Activated T-cell treated with anti-CD3 and anti-CD28 coated beads, Interleukin-2, amount 50 U/mL, for 24 hours (primary cell): ENCODE results near the gene PLXDC1.
"Not testable (repeated sequence)": the region's sequence is repeated elsewhere in the genome, so short reads cannot be mapped to it uniquely, and the experiment has no call there.

Experiments used
- DNase-seq: peaks from one replicate; pipeline ENCODE4 v3.0.0-alpha.2; 2020
- H3K27ac Mint-ChIP-seq: 2 replicates; pipeline ENCODE4 v1.8.0; 2020; ENCODE audit warnings: mild to moderate bottlenecking, mixed read lengths
- H3K27me3 Mint-ChIP-seq: 2 replicates; pipeline ENCODE4 v1.8.0; 2020; ENCODE audit warnings: mixed read lengths
- H3K36me3 Mint-ChIP-seq: 2 replicates; pipeline ENCODE4 v1.8.0; 2020; ENCODE audit warnings: low read depth, mixed read lengths
- H3K4me1 Mint-ChIP-seq: 2 replicates; pipeline ENCODE4 v1.8.0; 2020; ENCODE audit warnings: low read depth, mixed read lengths
- H3K4me3 Mint-ChIP-seq: 2 replicates; pipeline ENCODE4 v1.8.0; 2020; ENCODE audit warnings: mild to moderate bottlenecking, moderate library complexity, mixed read lengths
- H3K9me3 Mint-ChIP-seq: 2 replicates; pipeline ENCODE4 v1.8.0; 2020; ENCODE audit warnings: mixed read lengths

The PLXDC1 gene

GRCh38 chr17:39170558-39170957 is 19.1 kb upstream of the PLXDC1 start:
- no peak overlapping the region for H3K4me3 Mint-ChIP-seq
- peaks cover 6% of the 10 kb centered on the region for H3K9me3 Mint-ChIP-seq
- H3K4me1 Mint-ChIP-seq = peaks cover 18% of the 10 kb centered on the region
- DNase-seq = no peak
- peaks cover 7% of the 10 kb centered on the region for H3K36me3 Mint-ChIP-seq
- no peak overlapping the region for H3K27ac Mint-ChIP-seq
- peaks cover 28% of the 10 kb centered on the region for H3K27me3 Mint-ChIP-seq

- Mint-ChIP-seq H3K9me3 (peaks cover 6% of the 10 kb centered on the region), H3K4me3 (no peak overlapping the region), H3K36me3 (peaks cover 2% of the 10 kb centered on the region), H3K4me1 (peaks cover 19% of the 10 kb centered on the region), H3K27me3 (peaks cover 30% of the 10 kb centered on the region), H3K27ac (no peak overlapping the region)
- no peak for DNase-seq
Measured at GRCh38 chr17:39170109-39170508, 18.7 kb upstream of the PLXDC1 start.

- Mint-ChIP-seq H3K27ac (no peak overlapping the region), H3K4me1 (peaks cover 21% of the 10 kb centered on the region), H3K27me3 (peaks cover 36% of the 10 kb centered on the region), H3K4me3 (no peak overlapping the region), H3K9me3 (peaks cover 6% of the 10 kb centered on the region), H3K36me3 (no peaks in the 10 kb centered on the region)
- DNase-seq = no peak
Measured at GRCh38 chr17:39169518-39169917, 18.1 kb upstream of the PLXDC1 start.

- Mint-ChIP-seq H3K27me3 (peaks cover 37% of the 10 kb centered on the region), H3K4me3 (no peak overlapping the region), H3K4me1 (peaks cover 23% of the 10 kb centered on the region), H3K27ac (no peak overlapping the region), H3K9me3 (peaks cover 6% of the 10 kb centered on the region), H3K36me3 (no peaks in the 10 kb centered on the region)
- DNase-seq = no peak
Measured at GRCh38 chr17:39169101-39169500, 17.7 kb upstream of the PLXDC1 start.

GRCh38 chr17:39168503-39168902 is 17.1 kb upstream of the PLXDC1 start:
- not testable (repeated sequence) for H3K27ac Mint-ChIP-seq, DNase-seq, H3K9me3 Mint-ChIP-seq, H3K4me3 Mint-ChIP-seq, H3K36me3 Mint-ChIP-seq
- Mint-ChIP-seq H3K27me3 (peaks cover 39% of the 10 kb centered on the region), H3K4me1 (peaks cover 24% of the 10 kb centered on the region)

GRCh38 chr17:39167476-39167875 is 16.0 kb upstream of the PLXDC1 start:
- no peak for DNase-seq
- Mint-ChIP-seq H3K4me1 (peaks cover 19% of the 10 kb centered on the region), H3K36me3 (no peaks in the 10 kb centered on the region), H3K27ac (no peak overlapping the region), H3K4me3 (no peak overlapping the region), H3K9me3 (peaks cover 6% of the 10 kb centered on the region), H3K27me3 (peaks cover 39% of the 10 kb centered on the region)

GRCh38 chr17:39166437-39167335 is 15.2 kb upstream of the PLXDC1 start:
- no peak for DNase-seq
- Mint-ChIP-seq H3K27me3 (peaks cover 39% of the 10 kb centered on the region), H3K9me3 (peaks cover 6% of the 10 kb centered on the region), H3K36me3 (no peaks in the 10 kb centered on the region), H3K27ac (no peak overlapping the region), H3K4me1 (peaks cover 19% of the 10 kb centered on the region), H3K4me3 (no peak overlapping the region)

- no peak for DNase-seq
- peak within 1 kb of the TSS; percentile 85 for H3K4me3 Mint-ChIP-seq
- peaks cover 6% of the 10 kb centered on the region for H3K9me3 Mint-ChIP-seq
- peak within 1 kb of the TSS; percentile 24 for H3K27ac Mint-ChIP-seq
- H3K27me3 Mint-ChIP-seq = peaks cover 39% of the 10 kb centered on the region
- H3K36me3 Mint-ChIP-seq = no peaks in the 10 kb centered on the region
- peaks cover 19% of the 10 kb centered on the region for H3K4me1 Mint-ChIP-seq
Measured at GRCh38 chr17:39165841-39166349, 14.5 kb upstream of the PLXDC1 start, which contains the start of gene ARL5C. ARL5C (minus strand) TSS chr17:39166161; CDS start chr17:39165760, 401 bp downstream.

- H3K27ac Mint-ChIP-seq = peak overlapping the region; percentile 24
Measured at GRCh38 chr17:39165178-39165840, 13.9 kb upstream of the PLXDC1 start.

GRCh38 chr17:39164675-39165143 is 13.3 kb upstream of the PLXDC1 start:
- peaks cover 37% of the 10 kb centered on the region for H3K27me3 Mint-ChIP-seq
- H3K4me1 Mint-ChIP-seq = peaks cover 19% of the 10 kb centered on the region
- peak; percentile 86 for DNase-seq
- H3K27ac Mint-ChIP-seq = peak overlapping the region; percentile 24
- H3K9me3 Mint-ChIP-seq = peaks cover 6% of the 10 kb centered on the region
- H3K4me3 Mint-ChIP-seq = peak overlapping the region; percentile 85
- H3K36me3 Mint-ChIP-seq = no peaks in the 10 kb centered on the region

More at GRCh38 chr17:39165178-39165840, 13.9 kb upstream of the PLXDC1 start:
- Mint-ChIP-seq H3K4me1 (peaks cover 19% of the 10 kb centered on the region), H3K9me3 (peaks cover 6% of the 10 kb centered on the region), H3K27me3 (peaks cover 37% of the 10 kb centered on the region), H3K36me3 (no peaks in the 10 kb centered on the region), H3K4me3 (peak overlapping the region; percentile 85)
- no peak for DNase-seq

GRCh38 chr17:39161962-39162361 is 10.5 kb upstream of the PLXDC1 start:
- H3K27ac Mint-ChIP-seq = no peak overlapping the region
- no peak overlapping the region for H3K4me3 Mint-ChIP-seq
- no peaks in the 10 kb centered on the region for H3K9me3 Mint-ChIP-seq
- no peaks in the 10 kb centered on the region for H3K36me3 Mint-ChIP-seq
- DNase-seq = no peak
- H3K4me1 Mint-ChIP-seq = peaks cover 10% of the 10 kb centered on the region
- H3K27me3 Mint-ChIP-seq = peaks cover 24% of the 10 kb centered on the region

- Mint-ChIP-seq H3K27me3 (peaks cover 6% of the 10 kb centered on the region), H3K27ac (no peak overlapping the region), H3K4me3 (no peak overlapping the region), H3K9me3 (no peaks in the 10 kb centered on the region), H3K4me1 (peaks cover 9% of the 10 kb centered on the region), H3K36me3 (peaks cover 7% of the 10 kb centered on the region)
- no peak for DNase-seq
Measured at GRCh38 chr17:39158623-39159022, 7.2 kb upstream of the PLXDC1 start.

GRCh38 chr17:39156491-39156890 is 5.1 kb upstream of the PLXDC1 start:
- H3K4me3 Mint-ChIP-seq = no peak overlapping the region

GRCh38 chr17:39155654-39156053 is 4.2 kb upstream of the PLXDC1 start:
- Mint-ChIP-seq H3K4me3 (no peak overlapping the region), H3K36me3 (peaks cover 7% of the 10 kb centered on the region), H3K4me1 (peaks cover 33% of the 10 kb centered on the region), H3K27ac (no peak overlapping the region), H3K27me3 (peaks cover 6% of the 10 kb centered on the region), H3K9me3 (no peaks in the 10 kb centered on the region)
- DNase-seq = no peak

More at GRCh38 chr17:39156491-39156890, 5.1 kb upstream of the PLXDC1 start:
- H3K4me1 Mint-ChIP-seq = peaks cover 28% of the 10 kb centered on the region
- peaks cover 7% of the 10 kb centered on the region for H3K36me3 Mint-ChIP-seq
- no peak for DNase-seq
- no peaks in the 10 kb centered on the region for H3K9me3 Mint-ChIP-seq
- H3K27ac Mint-ChIP-seq = no peak overlapping the region
- H3K27me3 Mint-ChIP-seq = peaks cover 6% of the 10 kb centered on the region
